Activated CD4-positive, alpha-beta memory T cell treated with anti-CD3 and anti-CD28 coated beads, Interleukin-2, amount 10 ng/mL, durations not matched to agents 7 days and 5 days (primary cell): ENCODE data around the gene PPP4R2. TPM values are rescaled to one million over a fixed set of nuclear protein-coding genes. Genes with fewer than 3 reads are reported as not detected.
A peak's percentile ranks its signal among the peaks of the same experiment; 100 is the strongest.

Experiments used
- CTCF ChIA-PET: fragments of 350-600 bp; sonication (Branson Sonifier 250); formaldehyde crosslinking; loops from one replicate; lab custom pipeline; 2021; ENCODE audit warnings: antibody characterized with exemption, inconsistent platforms; lab: Charles Lee
- POLR2A ChIA-PET: fragments of 350-600 bp; sonication (Branson Sonifier 250); formaldehyde crosslinking; loops from one replicate; lab custom pipeline; 2021; ENCODE audit warnings: antibody characterized with exemption; lab: Charles Lee
- DNase-seq: peaks from one replicate; pipeline ENCODE4 v3.0.0-alpha.2; 2020
- H3K27ac Mint-ChIP-seq: one replicate; pipeline ENCODE4 v1.8.0; 2021; ENCODE audit warnings: mild to moderate bottlenecking, mixed read lengths
- H3K27me3 Mint-ChIP-seq: one replicate; pipeline ENCODE4 v1.8.0; 2021; ENCODE audit warnings: mixed read lengths
- H3K36me3 Mint-ChIP-seq: one replicate; pipeline ENCODE4 v1.8.0; 2021; ENCODE audit warnings: low read depth, mixed read lengths
- H3K4me1 Mint-ChIP-seq: one replicate; pipeline ENCODE4 v1.8.0; 2021; ENCODE audit warnings: mixed read lengths
- H3K4me3 Mint-ChIP-seq: one replicate; pipeline ENCODE4 v1.8.0; 2021; ENCODE audit warnings: mild to moderate bottlenecking, mixed read lengths
- H3K9me3 Mint-ChIP-seq: one replicate; pipeline ENCODE4 v1.8.0; 2021; ENCODE audit warnings: mixed read lengths
- total RNA-seq, 2 experiments: library from RNA; stranded (reverse); gene quantifications; one replicate each; pipeline ENCODE4 v1.2.3, GENCODE V29; 2021

The PPP4R2 gene
- total RNA-seq, 2 experiments from 2014 or later: 105 to 106 TPM

GRCh38 chr3:72962317-72962716, 34.3 kb upstream of the PPP4R2 start:
- H3K36me3 Mint-ChIP-seq: no peaks in the 10 kb centered on the region
- ChIA-PET CTCF (no interaction called here), POLR2A (interaction anchor here (1.6 kb wide), 1 partner anchor 35 kb away, joined by 4 read pairs; the partner anchor contains the start of gene PPP4R2)
- no peak for DNase-seq
- H3K4me3 Mint-ChIP-seq: no peak overlapping the region
- H3K9me3 Mint-ChIP-seq: no peaks in the 10 kb centered on the region
- H3K27ac Mint-ChIP-seq: no peak overlapping the region
- peaks cover 37% of the 10 kb centered on the region for H3K4me1 Mint-ChIP-seq
- H3K27me3 Mint-ChIP-seq: peaks cover 1% of the 10 kb centered on the region

GRCh38 chr3:72964633-72965032, 32.0 kb upstream of the PPP4R2 start:
- no peaks in the 10 kb centered on the region for H3K9me3 Mint-ChIP-seq
- no peak overlapping the region for H3K4me3 Mint-ChIP-seq
- no peak overlapping the region for H3K27ac Mint-ChIP-seq
- POLR2A ChIA-PET: interaction anchor here (1.1 to 2.2 kb wide), 2 partner anchors 33 to 35 kb away, joined by 3 to 11 read pairs; no protein-coding TSS in a partner anchor
- H3K27me3 Mint-ChIP-seq: no peaks in the 10 kb centered on the region
- no peaks in the 10 kb centered on the region for H3K36me3 Mint-ChIP-seq
- CTCF ChIA-PET: interaction anchor here (1.1 to 2.1 kb wide), 3 partner anchors 9 to 92 kb away, joined by 3 to 6 read pairs (median 4); no protein-coding TSS in a partner anchor
- H3K4me1 Mint-ChIP-seq: peaks cover 40% of the 10 kb centered on the region
- DNase-seq: no peak

- no peaks in the 10 kb centered on the region for H3K36me3 Mint-ChIP-seq
- H3K9me3 Mint-ChIP-seq: no peaks in the 10 kb centered on the region
- no peak overlapping the region for H3K4me3 Mint-ChIP-seq
- H3K27ac Mint-ChIP-seq: no peak overlapping the region
- DNase-seq: no peak
- ChIA-PET CTCF (no interaction called here), POLR2A (no interaction called here)
- H3K27me3 Mint-ChIP-seq: peaks cover 3% of the 10 kb centered on the region
- peaks cover 38% of the 10 kb centered on the region for H3K4me1 Mint-ChIP-seq
These were observed 28.3 kb upstream of the PPP4R2 start for GRCh38 chr3:72968266-72968664.

- Mint-ChIP-seq H3K9me3 (no peaks in the 10 kb centered on the region), H3K4me3 (no peak overlapping the region), H3K27ac (no peak overlapping the region), H3K36me3 (no peaks in the 10 kb centered on the region), H3K4me1 (peaks cover 36% of the 10 kb centered on the region), H3K27me3 (peaks cover 3% of the 10 kb centered on the region)
- DNase-seq: no peak
- ChIA-PET CTCF (no interaction called here), POLR2A (no interaction called here)
These were observed 26.8 kb upstream of the PPP4R2 start for GRCh38 chr3:72969766-72970165.

- Mint-ChIP-seq H3K27me3 (peaks cover 3% of the 10 kb centered on the region), H3K4me1 (peaks cover 31% of the 10 kb centered on the region), H3K27ac (peak overlapping the region; percentile 6), H3K36me3 (no peaks in the 10 kb centered on the region), H3K9me3 (no peaks in the 10 kb centered on the region), H3K4me3 (no peak overlapping the region)
- ChIA-PET POLR2A (interaction anchor here (1.3 kb wide), 1 partner anchor 26 kb away, joined by 4 read pairs; the partner anchor contains the start of gene PPP4R2), CTCF (no interaction called here)
- DNase-seq: no peak
These were observed 25.7 kb upstream of the PPP4R2 start for GRCh38 chr3:72970942-72971341.

- Mint-ChIP-seq H3K4me1 (peaks cover 36% of the 10 kb centered on the region), H3K4me3 (no peak overlapping the region), H3K9me3 (no peaks in the 10 kb centered on the region), H3K27ac (no peak overlapping the region), H3K36me3 (no peaks in the 10 kb centered on the region), H3K27me3 (peaks cover 3% of the 10 kb centered on the region)
- ChIA-PET POLR2A (interaction anchor here (0.6 to 1.1 kb wide), 2 partner anchors 8 to 56 kb away, joined by 3 to 4 read pairs; no protein-coding TSS in a partner anchor), CTCF (no interaction called here)
- DNase-seq: no peak
These were observed 23.9 kb upstream of the PPP4R2 start for GRCh38 chr3:72972706-72973030.

GRCh38 chr3:72973031-72973723, 23.4 kb upstream of the PPP4R2 start:
- H3K4me3 Mint-ChIP-seq: no peak overlapping the region
- DNase-seq: no peak
- H3K9me3 Mint-ChIP-seq: no peaks in the 10 kb centered on the region
- H3K27me3 Mint-ChIP-seq: peaks cover 3% of the 10 kb centered on the region
- H3K4me1 Mint-ChIP-seq: peaks cover 36% of the 10 kb centered on the region
- CTCF ChIA-PET: no interaction called here
- POLR2A ChIA-PET: interaction anchor here (0.6 kb wide), 1 partner anchor 55 kb away, joined by 3 read pairs; no protein-coding TSS in a partner anchor
- H3K27ac Mint-ChIP-seq: no peak overlapping the region
- H3K36me3 Mint-ChIP-seq: no peaks in the 10 kb centered on the region

- Mint-ChIP-seq H3K4me3 (no peak overlapping the region), H3K27me3 (peaks cover 5% of the 10 kb centered on the region), H3K4me1 (peaks cover 36% of the 10 kb centered on the region), H3K9me3 (no peaks in the 10 kb centered on the region), H3K27ac (no peak overlapping the region), H3K36me3 (no peaks in the 10 kb centered on the region)
- ChIA-PET POLR2A (no interaction called here), CTCF (no interaction called here)
- no peak for DNase-seq
These were observed 22.8 kb upstream of the PPP4R2 start for GRCh38 chr3:72973786-72974185.

- Mint-ChIP-seq H3K4me3 (no peak overlapping the region), H3K9me3 (no peaks in the 10 kb centered on the region), H3K36me3 (no peaks in the 10 kb centered on the region), H3K4me1 (peaks cover 36% of the 10 kb centered on the region), H3K27me3 (peaks cover 9% of the 10 kb centered on the region), H3K27ac (no peak overlapping the region)
- no peak for DNase-seq
- ChIA-PET CTCF (interaction anchor here (0.7 kb wide), 1 partner anchor 9 kb away, joined by 4 read pairs; no protein-coding TSS in a partner anchor), POLR2A (interaction anchor here (1.1 to 1.2 kb wide), 2 partner anchors 9 to 27 kb away, joined by 3 to 5 read pairs; no protein-coding TSS in a partner anchor)
These were observed 21.7 kb upstream of the PPP4R2 start for GRCh38 chr3:72974956-72975355.

- Mint-ChIP-seq H3K27me3 (peaks cover 13% of the 10 kb centered on the region), H3K9me3 (no peaks in the 10 kb centered on the region), H3K36me3 (no peaks in the 10 kb centered on the region), H3K4me3 (no peak overlapping the region), H3K4me1 (peaks cover 30% of the 10 kb centered on the region), H3K27ac (no peak overlapping the region)
- ChIA-PET POLR2A (interaction anchor here (1.0 kb wide), 1 partner anchor 80 kb away, joined by 3 read pairs; no protein-coding TSS in a partner anchor), CTCF (no interaction called here)
- no peak for DNase-seq
These were observed 20.3 kb upstream of the PPP4R2 start for GRCh38 chr3:72976281-72976741.

GRCh38 chr3:72977060-72977808, 19.4 kb upstream of the PPP4R2 start:
- Mint-ChIP-seq H3K36me3 (no peaks in the 10 kb centered on the region), H3K4me1 (peaks cover 27% of the 10 kb centered on the region), H3K27me3 (peaks cover 14% of the 10 kb centered on the region), H3K4me3 (no peak overlapping the region), H3K27ac (peak overlapping the region; percentile 33), H3K9me3 (no peaks in the 10 kb centered on the region)
- peak; percentile 30 for DNase-seq
- ChIA-PET POLR2A (interaction anchor here (0.9 kb wide), 1 partner anchor 23 kb away, joined by 3 read pairs; no protein-coding TSS in a partner anchor), CTCF (interaction anchor here (0.7 kb wide), 1 partner anchor 81 kb away, joined by 3 read pairs; no protein-coding TSS in a partner anchor)

GRCh38 chr3:72982609-72983366, 13.8 kb upstream of the PPP4R2 start:
- peaks cover 6% of the 10 kb centered on the region for H3K4me1 Mint-ChIP-seq
- POLR2A ChIA-PET: no interaction called here
- CTCF ChIA-PET: interaction anchor here (1.4 kb wide), 1 partner anchor 12 kb away, joined by 3 read pairs; no protein-coding TSS in a partner anchor
- H3K36me3 Mint-ChIP-seq: peaks cover 4% of the 10 kb centered on the region
- H3K27ac Mint-ChIP-seq: no peak overlapping the region
- DNase-seq: no peak
- H3K4me3 Mint-ChIP-seq: no peak overlapping the region
- H3K9me3 Mint-ChIP-seq: peaks cover 13% of the 10 kb centered on the region
- H3K27me3 Mint-ChIP-seq: peaks cover 23% of the 10 kb centered on the region
